Effector memory CD8-positive, alpha-beta T cell (primary cell): ENCODE data around the gene CNOT9.

Source experiments
- ATAC-seq: fragments of 150-1000 bp; cut with Tn5 transposase; replicated peaks from 2 replicates; pipeline ENCODE4 v1.10.0; 2021; ENCODE audit warnings: mild to moderate bottlenecking, moderate library complexity
- DNase-seq, 3 experiments: peaks; one replicate each; pipeline ENCODE4 v3.0.0; 2021
- H3K27ac Mint-ChIP-seq, 2 donors: one replicate each; pipeline ENCODE4 v1.8.0; 2022; ENCODE audit warnings: mild to moderate bottlenecking in 2 of 2, mixed read lengths in 2 of 2, moderate library complexity in 2 of 2
- H3K27me3 Mint-ChIP-seq, 2 donors: one replicate each; pipeline ENCODE4 v1.8.0; 2022; ENCODE audit warnings: mixed read lengths in 2 of 2
- H3K36me3 Mint-ChIP-seq: one replicate; pipeline ENCODE4 v1.8.0; 2022; ENCODE audit warnings: mild to moderate bottlenecking, moderate library complexity, mixed read lengths; ENCODE audit not compliant: insufficient read depth
- H3K4me1 Mint-ChIP-seq, 2 donors: one replicate each; pipeline ENCODE4 v1.8.0; 2022; ENCODE audit warnings: low read depth in 2 of 2, mixed read lengths in 2 of 2
- H3K4me3 Mint-ChIP-seq, 2 donors: one replicate each; pipeline ENCODE4 v1.8.0; 2022; ENCODE audit warnings: mild to moderate bottlenecking in 2 of 2, mixed read lengths in 2 of 2, moderate library complexity in 2 of 2
- H3K9me3 Mint-ChIP-seq, 2 donors: one replicate each; pipeline ENCODE4 v1.8.0; 2022; ENCODE audit warnings: mixed read lengths in 2 of 2

CNOT9 gene

GRCh38 chr2:218642786-218643185 lies 74.1 kb downstream of the CNOT9 start:
- no peak overlapping the region for H3K4me3 Mint-ChIP-seq
- DNase-seq (no peak), ATAC-seq (no peak)
- H3K27me3 Mint-ChIP-seq = no peaks in the 10 kb centered on the region
- no peak overlapping the region for H3K27ac Mint-ChIP-seq
- peaks cover 80% of the 10 kb centered on the region for H3K36me3 Mint-ChIP-seq
- no peaks in the 10 kb centered on the region for H3K9me3 Mint-ChIP-seq
- H3K4me1 Mint-ChIP-seq = no peaks in the 10 kb centered on the region

DNA sequence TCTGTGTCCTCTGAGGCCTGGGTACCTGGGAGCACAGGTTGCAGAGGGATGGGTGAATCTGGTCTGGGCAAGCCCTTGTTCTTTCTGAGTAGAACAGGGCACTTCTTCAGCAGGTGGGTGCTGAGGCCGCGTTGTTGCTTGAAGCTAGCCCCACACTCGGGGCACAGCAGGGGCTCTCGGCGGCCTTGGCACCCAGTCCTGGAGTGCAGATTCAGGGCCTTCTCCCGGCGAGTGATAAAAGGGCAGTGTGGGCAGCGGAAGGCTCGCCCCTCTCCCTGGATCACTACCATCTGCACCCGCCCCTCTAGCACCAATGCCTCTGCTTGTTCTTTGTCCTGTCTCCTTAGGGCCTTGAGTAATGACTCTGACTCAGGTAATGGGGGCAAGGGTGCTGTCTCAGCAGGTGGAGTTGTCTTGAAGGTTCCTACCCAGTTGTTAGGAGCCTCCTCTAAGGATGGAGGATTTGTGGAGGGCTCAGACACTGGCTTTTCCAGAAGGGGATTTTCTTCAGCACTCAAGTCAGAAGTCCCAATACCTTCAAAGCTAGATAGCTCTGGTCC lies 75.2 kb downstream of the CNOT9 start:
- H3K36me3 Mint-ChIP-seq = peaks cover 78% of the 10 kb centered on the region
- ATAC-seq (no peak), DNase-seq (no peak)
- peaks cover 4 to 5% of the 10 kb centered on the region in 2 donors for H3K4me1 Mint-ChIP-seq
- no peaks in the 10 kb centered on the region for H3K9me3 Mint-ChIP-seq
- H3K27ac Mint-ChIP-seq = no peak overlapping the region
- no peaks in the 10 kb centered on the region for H3K27me3 Mint-ChIP-seq
- H3K4me3 Mint-ChIP-seq = no peak overlapping the region

GRCh38 chr2:218644721-218645120 lies 76.1 kb downstream of the CNOT9 start:
- H3K4me3 Mint-ChIP-seq = no peak overlapping the region
- no peak for ATAC-seq
- peaks cover 5% of the 10 kb centered on the region in 2 donors for H3K4me1 Mint-ChIP-seq

GRCh38 chr2:218645126-218645525 lies 76.5 kb downstream of the CNOT9 start:
- Mint-ChIP-seq H3K4me3 (no peak overlapping the region), H3K36me3 (peaks cover 75% of the 10 kb centered on the region), H3K27ac (no peak overlapping the region), H3K4me1 (peaks cover 5% of the 10 kb centered on the region in 2 donors), H3K9me3 (no peaks in the 10 kb centered on the region), H3K27me3 (no peaks in the 10 kb centered on the region)
- DNase-seq (no peak), ATAC-seq (no peak)

More at GRCh38 chr2:218644721-218645120, 76.1 kb downstream of the CNOT9 start:
- H3K9me3 Mint-ChIP-seq = no peaks in the 10 kb centered on the region
- DNase-seq = no peak
- peaks cover 75% of the 10 kb centered on the region for H3K36me3 Mint-ChIP-seq
- H3K27me3 Mint-ChIP-seq = no peaks in the 10 kb centered on the region
- no peak overlapping the region for H3K27ac Mint-ChIP-seq
